ENCODE measurements around the gene DCDC2. TPM values are rescaled to one million over a fixed set of nuclear protein-coding genes. Genes with fewer than 3 reads are reported as not detected.
A peak's percentile ranks its signal among the peaks of the same experiment; 100 is the strongest.
"Not testable (repeated sequence)": the region's sequence is repeated elsewhere in the genome, so short reads cannot be mapped to it uniquely, and the experiment has no call there.

DCDC2 gene
- total RNA-seq, 3 donors from 2014 or later = 0.44 to 3.2 (median 2.6) TPM

- peak; percentile 51 for ATAC-seq
- intact Hi-C loops (cut with DNase I, micrococcal nuclease) = no loop called here
- Histone ChIP-seq H3K4me3 (no peak overlapping the region), H3K4me1 (ENCODE audit: low read depth) (no peaks in the 10 kb centered on the region), H3K9me3 (peaks cover 4% of the 10 kb centered on the region), H3K36me3 (ENCODE audit: low read depth) (no peaks in the 10 kb centered on the region)
- no peak for DNase-seq
- TF ChIP-seq, protein P1, sequence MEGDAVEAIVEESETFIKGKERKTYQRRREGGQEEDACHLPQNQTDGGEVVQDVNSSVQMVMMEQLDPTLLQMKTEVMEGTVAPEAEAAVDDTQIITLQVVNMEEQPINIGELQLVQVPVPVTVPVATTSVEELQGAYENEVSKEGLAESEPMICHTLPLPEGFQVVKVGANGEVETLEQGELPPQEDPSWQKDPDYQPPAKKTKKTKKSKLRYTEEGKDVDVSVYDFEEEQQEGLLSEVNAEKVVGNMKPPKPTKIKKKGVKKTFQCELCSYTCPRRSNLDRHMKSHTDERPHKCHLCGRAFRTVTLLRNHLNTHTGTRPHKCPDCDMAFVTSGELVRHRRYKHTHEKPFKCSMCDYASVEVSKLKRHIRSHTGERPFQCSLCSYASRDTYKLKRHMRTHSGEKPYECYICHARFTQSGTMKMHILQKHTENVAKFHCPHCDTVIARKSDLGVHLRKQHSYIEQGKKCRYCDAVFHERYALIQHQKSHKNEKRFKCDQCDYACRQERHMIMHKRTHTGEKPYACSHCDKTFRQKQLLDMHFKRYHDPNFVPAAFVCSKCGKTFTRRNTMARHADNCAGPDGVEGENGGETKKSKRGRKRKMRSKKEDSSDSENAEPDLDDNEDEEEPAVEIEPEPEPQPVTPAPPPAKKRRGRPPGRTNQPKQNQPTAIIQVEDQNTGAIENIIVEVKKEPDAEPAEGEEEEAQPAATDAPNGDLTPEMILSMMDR (IDR thresholded peaks at IDR 0.05) = no peak
These were observed 104.5 kb downstream of the DCDC2 start for GRCh38 chr6:24253360-24253759.

DNA sequence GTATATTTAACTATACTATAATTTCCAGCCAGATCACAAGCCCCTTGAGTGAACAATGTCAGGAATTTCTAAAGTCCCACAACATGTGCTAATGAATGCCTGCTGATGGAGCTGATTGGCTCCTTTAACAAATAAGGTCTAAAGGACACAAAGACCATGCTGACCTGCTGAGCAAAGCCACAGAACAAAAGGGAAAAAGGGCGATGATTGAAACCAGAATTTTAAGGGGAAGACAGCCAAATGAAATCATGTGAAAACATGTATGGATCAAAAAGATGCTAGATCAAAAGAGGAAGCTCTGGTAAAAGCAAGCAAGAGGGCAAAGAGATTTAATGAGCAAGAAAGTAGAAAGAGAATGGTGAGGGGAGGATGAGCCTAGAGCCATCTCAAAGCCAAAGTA is 105.6 kb downstream of the DCDC2 start:
- Histone ChIP-seq H3K4me1 (ENCODE audit: low read depth) (no peaks in the 10 kb centered on the region), H3K9me3 (peaks cover 4% of the 10 kb centered on the region), H3K36me3 (ENCODE audit: low read depth) (no peaks in the 10 kb centered on the region), H3K4me3 (no peak overlapping the region)
- ATAC-seq (no peak), DNase-seq (no peak)
- TF ChIP-seq, protein P1 (IDR thresholded peaks at IDR 0.05) = no peak
- intact Hi-C loops (cut with DNase I, micrococcal nuclease) = no loop called here

GRCh38 chr6:24251339-24251738 is 106.5 kb downstream of the DCDC2 start:
- no peak for DNase-seq
- intact Hi-C loops (cut with DNase I, micrococcal nuclease) = no loop called here
- Histone ChIP-seq H3K4me3 (no peak overlapping the region), H3K36me3 (ENCODE audit: low read depth) (no peaks in the 10 kb centered on the region), H3K9me3 (peaks cover 4% of the 10 kb centered on the region), H3K4me1 (ENCODE audit: low read depth) (no peaks in the 10 kb centered on the region)
- ATAC-seq = no peak
- TF ChIP-seq, protein P1 (IDR thresholded peaks at IDR 0.05) = no peak

DNA sequence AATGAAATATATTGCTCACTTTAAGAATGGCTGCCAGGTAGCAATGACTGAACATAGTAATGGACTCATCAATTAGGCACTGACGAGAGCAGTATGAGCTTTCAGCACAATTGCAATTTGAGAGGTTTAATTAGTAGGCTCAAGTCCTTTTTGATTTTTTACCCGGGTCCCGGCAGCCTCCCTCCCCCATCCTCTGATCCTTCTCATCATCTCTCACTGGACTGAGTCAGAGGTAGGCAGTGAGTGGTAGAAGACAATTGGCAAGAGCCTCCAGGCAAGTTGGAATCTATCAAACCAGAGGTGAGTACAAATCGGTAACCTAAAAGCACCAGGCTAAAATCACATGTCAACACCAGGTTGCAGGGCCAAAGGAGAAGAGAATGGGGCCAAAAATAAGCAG is 107.9 kb downstream of the DCDC2 start:
- no peak for DNase-seq
- no peak for ATAC-seq
- intact Hi-C loops (cut with DNase I, micrococcal nuclease) = no loop called here
- peaks cover 4% of the 10 kb centered on the region for H3K9me3 ChIP-seq
- H3K4me1 ChIP-seq (ENCODE audit: low read depth) = no peaks in the 10 kb centered on the region
- TF ChIP-seq, protein P1 (IDR thresholded peaks at IDR 0.05) = no peak
- no peak overlapping the region for H3K4me3 ChIP-seq
- no peaks in the 10 kb centered on the region for H3K36me3 ChIP-seq (ENCODE audit: low read depth)

DNA sequence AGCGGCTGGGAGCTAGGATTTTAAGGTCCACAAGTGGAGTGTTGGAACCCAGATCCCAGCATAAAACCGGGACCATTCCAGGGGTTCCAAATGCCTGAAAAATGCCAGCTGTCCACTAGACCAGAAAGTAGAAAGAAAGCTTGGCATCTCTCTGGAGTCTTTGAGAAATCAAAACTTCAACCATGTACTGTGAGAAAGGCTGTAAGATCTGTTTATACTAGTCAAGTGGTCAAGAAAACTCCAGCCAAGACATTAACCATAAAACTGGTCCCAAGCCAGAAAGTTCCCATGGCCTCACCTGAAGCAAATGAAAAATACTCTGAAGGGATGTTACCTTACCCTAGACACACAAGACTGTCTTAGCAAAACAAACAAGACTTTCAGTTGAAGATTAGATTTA is 112.6 kb downstream of the DCDC2 start:
- intact Hi-C loops (cut with DNase I, micrococcal nuclease) = no loop called here
- TF ChIP-seq, protein P1 (IDR thresholded peaks at IDR 0.05) = no peak
- no peaks in the 10 kb centered on the region for H3K4me1 ChIP-seq (ENCODE audit: low read depth)
- H3K9me3 ChIP-seq = no peaks in the 10 kb centered on the region
- DNase-seq (no peak), ATAC-seq (no peak)
- no peak overlapping the region for H3K4me3 ChIP-seq
- no peaks in the 10 kb centered on the region for H3K36me3 ChIP-seq (ENCODE audit: low read depth)

GRCh38 chr6:24242924-24243323 is 114.9 kb downstream of the DCDC2 start:
- intact Hi-C loops (cut with DNase I, micrococcal nuclease) = no loop called here
- no peak overlapping the region for H3K4me3 ChIP-seq
- DNase-seq = no peak
- H3K9me3 ChIP-seq = no peaks in the 10 kb centered on the region
- TF ChIP-seq, protein P1 (IDR thresholded peaks at IDR 0.05) = no peak
- no peaks in the 10 kb centered on the region for H3K4me1 ChIP-seq (ENCODE audit: low read depth)
- no peak for ATAC-seq
- no peaks in the 10 kb centered on the region for H3K36me3 ChIP-seq (ENCODE audit: low read depth)

DNA sequence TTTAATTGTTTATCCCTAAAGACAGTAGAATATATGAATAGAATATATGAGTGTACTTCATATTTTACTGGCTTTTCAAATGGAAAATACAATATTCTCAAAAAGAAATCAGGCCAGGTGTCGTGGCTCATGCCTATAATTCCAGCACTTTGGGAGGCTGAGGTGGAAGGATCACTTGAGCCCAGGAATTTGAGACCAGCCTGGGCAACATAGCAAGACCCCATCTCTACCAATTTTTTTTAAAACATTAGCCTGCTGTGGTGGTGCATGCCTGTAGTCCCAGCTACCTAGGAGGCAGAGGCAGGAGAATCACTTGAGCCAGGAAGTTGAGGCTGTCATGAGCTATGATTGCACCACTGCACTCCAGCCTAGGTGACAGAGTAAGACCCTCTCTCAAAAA is 116.1 kb downstream of the DCDC2 start:
- H3K9me3 ChIP-seq; intact Hi-C loops (cut with DNase I, micrococcal nuclease); H3K4me3 ChIP-seq; ATAC-seq; H3K4me1 ChIP-seq (ENCODE audit: low read depth); H3K36me3 ChIP-seq (ENCODE audit: low read depth); DNase-seq: not testable (repeated sequence)
